ENCODE results near the gene TAF3. TPM values are rescaled to one million over a fixed set of nuclear protein-coding genes. Genes with fewer than 3 reads are reported as not detected.
"Not testable (repeated sequence)": the region's sequence is repeated elsewhere in the genome, so short reads cannot be mapped to it uniquely, and the experiment has no call there.

The TAF3 gene
- total and polyA plus RNA-seq, 8 donors, result 7.0 to 10.4 (median 9.2) TPM

DNA sequence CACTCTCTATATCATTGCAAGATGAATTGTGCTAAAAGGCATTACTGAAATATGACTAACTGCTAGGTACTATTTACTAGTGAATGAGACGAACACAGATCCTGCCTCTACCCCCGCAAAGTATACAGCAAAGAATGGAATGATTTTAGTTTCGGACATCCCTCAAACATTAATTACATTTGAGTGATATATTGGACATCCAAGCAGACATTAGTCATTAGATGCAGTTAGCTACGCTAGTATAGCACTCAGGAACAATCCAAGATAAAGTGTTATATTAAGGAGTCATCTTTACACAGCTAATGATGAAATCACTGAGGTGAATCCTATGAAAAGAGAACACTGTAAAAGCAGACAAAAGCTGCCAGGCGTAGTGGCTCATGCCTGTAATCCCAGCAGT is 7.3 kb upstream of the TAF3 start:
- Histone ChIP-seq H3K4me3 (no peak overlapping the region), H3K36me3 (peaks cover 0 to 28% of the 10 kb centered on the region in 2 donors), H3K4me1 (no peaks in the 10 kb centered on the region), H3K27me3 (no peaks in the 10 kb centered on the region), H3K27ac (no peak overlapping the region), H3K9me3 (no peaks in the 10 kb centered on the region)
- TF ChIP-seq, protein P1, sequence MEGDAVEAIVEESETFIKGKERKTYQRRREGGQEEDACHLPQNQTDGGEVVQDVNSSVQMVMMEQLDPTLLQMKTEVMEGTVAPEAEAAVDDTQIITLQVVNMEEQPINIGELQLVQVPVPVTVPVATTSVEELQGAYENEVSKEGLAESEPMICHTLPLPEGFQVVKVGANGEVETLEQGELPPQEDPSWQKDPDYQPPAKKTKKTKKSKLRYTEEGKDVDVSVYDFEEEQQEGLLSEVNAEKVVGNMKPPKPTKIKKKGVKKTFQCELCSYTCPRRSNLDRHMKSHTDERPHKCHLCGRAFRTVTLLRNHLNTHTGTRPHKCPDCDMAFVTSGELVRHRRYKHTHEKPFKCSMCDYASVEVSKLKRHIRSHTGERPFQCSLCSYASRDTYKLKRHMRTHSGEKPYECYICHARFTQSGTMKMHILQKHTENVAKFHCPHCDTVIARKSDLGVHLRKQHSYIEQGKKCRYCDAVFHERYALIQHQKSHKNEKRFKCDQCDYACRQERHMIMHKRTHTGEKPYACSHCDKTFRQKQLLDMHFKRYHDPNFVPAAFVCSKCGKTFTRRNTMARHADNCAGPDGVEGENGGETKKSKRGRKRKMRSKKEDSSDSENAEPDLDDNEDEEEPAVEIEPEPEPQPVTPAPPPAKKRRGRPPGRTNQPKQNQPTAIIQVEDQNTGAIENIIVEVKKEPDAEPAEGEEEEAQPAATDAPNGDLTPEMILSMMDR (IDR thresholded peaks at IDR 0.05), result no peak
- intact Hi-C loops (cut with DNase I), result no loop called here
- ATAC-seq (no peak), DNase-seq (no peak)

DNA sequence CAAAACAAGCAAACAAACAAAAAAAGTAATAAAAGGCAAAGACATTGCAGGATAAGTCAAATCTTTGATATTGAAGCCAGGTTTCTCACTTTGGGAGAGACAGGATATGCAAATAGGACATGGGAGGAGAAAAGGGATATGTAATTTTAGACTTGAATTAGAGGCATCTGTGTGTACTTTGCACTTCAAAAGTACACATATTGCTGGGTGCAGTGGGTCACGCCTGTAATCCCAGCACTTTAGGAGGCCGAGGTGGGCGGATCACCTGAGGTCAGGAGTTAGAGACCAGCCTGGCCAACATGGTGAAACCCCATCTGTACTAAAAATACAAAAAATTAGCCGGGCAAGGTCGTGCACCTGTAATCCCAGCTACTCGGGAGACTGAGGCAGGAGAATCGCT is 6.6 kb upstream of the TAF3 start:
- H3K36me3 ChIP-seq, result peaks cover 0 to 20% of the 10 kb centered on the region in 2 donors
- H3K9me3 ChIP-seq; H3K4me3 ChIP-seq; H3K4me1 ChIP-seq; DNase-seq; H3K27me3 ChIP-seq; ATAC-seq; H3K27ac ChIP-seq; intact Hi-C loops (cut with DNase I): not testable (repeated sequence)

DNA sequence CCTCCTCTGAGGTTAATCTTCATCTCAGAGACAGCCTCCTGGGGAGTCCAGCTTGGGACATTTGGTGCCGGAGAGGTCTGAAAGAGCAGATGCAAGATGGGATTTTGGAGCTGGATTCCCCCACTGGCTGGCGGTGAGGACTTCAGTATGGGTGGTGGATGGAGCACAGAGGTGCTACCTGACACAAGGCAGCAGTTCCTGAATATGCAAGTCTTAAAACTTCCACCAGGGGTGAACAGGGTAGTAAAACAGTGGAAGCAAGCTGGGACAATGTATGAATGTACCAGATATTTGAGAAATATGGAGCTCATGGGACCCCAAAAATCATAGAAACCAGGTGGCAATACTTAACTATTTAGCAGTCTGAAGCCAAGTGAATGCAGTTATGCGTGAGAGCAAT is 4.8 kb upstream of the TAF3 start:
- Histone ChIP-seq H3K27ac (no peak overlapping the region), H3K4me3 (no peak overlapping the region), H3K4me1 (peaks cover 0 to 9% of the 10 kb centered on the region in 2 donors), H3K36me3 (peaks cover 0 to 3% of the 10 kb centered on the region in 2 donors), H3K27me3 (no peaks in the 10 kb centered on the region), H3K9me3 (no peaks in the 10 kb centered on the region)
- TF ChIP-seq, protein P1 (IDR thresholded peaks at IDR 0.05), result no peak
- ATAC-seq (no peak), DNase-seq (no peak)
- intact Hi-C loops (cut with DNase I), result no loop called here

DNA sequence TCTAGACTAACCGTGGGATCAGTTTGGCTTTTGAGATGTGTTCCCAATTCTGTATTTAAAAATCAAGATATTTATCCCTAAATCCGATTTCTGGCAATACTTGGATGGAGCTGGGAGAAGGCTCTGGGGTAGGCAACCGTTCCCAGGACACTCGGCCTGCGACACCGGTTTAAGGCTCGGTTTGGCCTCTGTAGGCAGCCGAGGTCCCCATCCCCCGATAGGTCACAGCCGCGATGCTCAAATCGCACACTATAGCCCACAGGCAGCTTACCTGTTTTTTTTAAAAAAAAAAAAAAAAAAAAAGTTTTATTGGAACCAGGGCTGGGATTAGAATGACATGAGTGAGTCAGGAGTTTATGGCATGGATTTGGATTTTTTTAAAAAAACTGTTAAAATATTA is 729 bp upstream of the TAF3 start:
- H3K4me1 ChIP-seq, result peaks cover 0 to 25% of the 10 kb centered on the region in 2 donors
- no peak for ATAC-seq

DNA sequence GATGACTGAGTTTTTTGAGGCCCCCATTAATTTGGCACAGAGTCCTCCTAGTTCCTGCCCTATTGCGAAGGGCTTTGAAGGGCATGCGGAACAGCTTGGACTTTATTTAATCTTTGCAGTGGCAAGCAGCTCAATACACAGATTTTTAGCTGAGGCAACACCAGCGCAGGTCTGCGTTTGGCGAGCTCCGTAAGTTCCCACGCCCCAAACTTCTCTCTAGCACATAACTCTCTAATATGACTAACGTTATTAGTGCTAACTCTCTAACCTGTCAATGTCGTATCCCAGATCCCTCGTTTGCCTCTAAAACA is 366 bp upstream of the TAF3 start:
- Histone ChIP-seq H3K27me3 (no peaks in the 10 kb centered on the region), H3K9me3 (no peaks in the 10 kb centered on the region), H3K36me3 (peaks cover 0 to 2% of the 10 kb centered on the region in 2 donors), H3K4me1 (peaks cover 0 to 25% of the 10 kb centered on the region in 2 donors), H3K4me3 (peak overlapping the region; percentile 98 to 99), H3K27ac (peak overlapping the region in 1 of 2 donors; percentile 73)
- peak; percentile 23 for ATAC-seq
- TF ChIP-seq, protein P1 (IDR thresholded peaks at IDR 0.05), result no peak
- intact Hi-C loops (cut with DNase I), result no loop called here
- DNase-seq, result no peak

More for the DNA sequence above, 729 bp upstream of the TAF3 start:
- Histone ChIP-seq H3K4me3 (peak overlapping the region; percentile 98 to 99), H3K27me3 (no peaks in the 10 kb centered on the region), H3K9me3 (no peaks in the 10 kb centered on the region), H3K36me3 (no peaks in the 10 kb centered on the region), H3K27ac (no peak overlapping the region)
- TF ChIP-seq, protein P1 (IDR thresholded peaks at IDR 0.05), result no peak
- no peak for DNase-seq
- intact Hi-C loops (cut with DNase I), result no loop called here

DNA sequence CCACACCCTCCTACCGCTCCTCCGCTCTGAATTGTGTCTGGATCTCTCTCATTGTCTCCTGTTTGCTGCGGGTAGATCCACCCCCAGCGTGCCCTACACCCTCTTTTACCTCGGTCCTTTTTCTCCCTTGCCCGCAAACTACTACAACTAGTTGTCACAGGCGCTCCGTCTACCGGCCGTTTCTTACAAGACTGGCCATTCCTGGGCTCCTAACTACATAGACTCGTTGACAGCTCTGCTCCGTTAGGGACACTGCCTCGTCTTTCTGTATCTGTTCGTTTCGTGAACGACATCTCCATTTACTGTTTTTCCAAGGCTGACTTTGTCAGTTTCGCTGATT is 786 bp downstream of the TAF3 start:
- intact Hi-C loops (cut with DNase I), result no loop called here
- H3K27me3 ChIP-seq, result no peaks in the 10 kb centered on the region
- DNase-seq (peak in 3 of 4 donors; percentile 29 to 44 (median 36)), ATAC-seq (peak; percentile 75)
- H3K9me3 ChIP-seq, result no peaks in the 10 kb centered on the region
- H3K27ac ChIP-seq, result peak overlapping the region in 1 of 2 donors; percentile 73
- peaks cover 0 to 5% of the 10 kb centered on the region in 2 donors for H3K36me3 ChIP-seq
- TF ChIP-seq, protein P1 (IDR thresholded peaks at IDR 0.05), result peak in 1 of 2 donors; percentile 16
- peak overlapping the region; percentile 98 to 99 for H3K4me3 ChIP-seq
- H3K4me1 ChIP-seq, result peaks cover 0 to 25% of the 10 kb centered on the region in 2 donors

Data from left lung (tissue), 10 donors.